GM21423 (cell line): ENCODE data around the gene CEBPA.

Experiments
- ATAC-seq: cut with Tn5 transposase; IDR thresholded peaks from one replicate; pipeline ENCODE4 v1.9.1; 2021; ENCODE audit warnings: mild to moderate bottlenecking, moderate library complexity; ENCODE audit not compliant: unreplicated experiment

Gene CEBPA

GRCh38 chr19:33273881-33274662 lies 28.3 kb downstream of the CEBPA start:
- no peak for ATAC-seq

- no peak for ATAC-seq
Measured at GRCh38 chr19:33273065-33273736, 29.1 kb downstream of the CEBPA start.

GRCh38 chr19:33271246-33272021 lies 30.9 kb downstream of the CEBPA start:
- no peak for ATAC-seq

- ATAC-seq: no peak
Measured at GRCh38 chr19:33270769-33271168, 31.6 kb downstream of the CEBPA start.

GRCh38 chr19:33269016-33269415 lies 33.3 kb downstream of the CEBPA start:
- no peak for ATAC-seq

GRCh38 chr19:33268162-33268991 lies 34.0 kb downstream of the CEBPA start:
- no peak for ATAC-seq

GRCh38 chr19:33267706-33268105 lies 34.6 kb downstream of the CEBPA start:
- no peak for ATAC-seq

- ATAC-seq: no peak
Measured at GRCh38 chr19:33266974-33267484, 35.3 kb downstream of the CEBPA start.

GRCh38 chr19:33264881-33265445 lies 37.4 kb downstream of the CEBPA start:
- no peak for ATAC-seq

- no peak for ATAC-seq
Measured at GRCh38 chr19:33263325-33264023, 38.9 kb downstream of the CEBPA start.

- ATAC-seq: no peak
Measured at GRCh38 chr19:33261511-33262189, 40.7 kb downstream of the CEBPA start.

- ATAC-seq: no peak
Measured at GRCh38 chr19:33260628-33261418, 41.5 kb downstream of the CEBPA start.

GRCh38 chr19:33259539-33259938 lies 42.8 kb downstream of the CEBPA start:
- no peak for ATAC-seq

- ATAC-seq: no peak
Measured at GRCh38 chr19:33257828-33258227, 44.5 kb downstream of the CEBPA start.

GRCh38 chr19:33256261-33256660 lies 46.1 kb downstream of the CEBPA start:
- ATAC-seq: no peak

GRCh38 chr19:33255781-33256180 lies 46.6 kb downstream of the CEBPA start:
- no peak for ATAC-seq

GRCh38 chr19:33254245-33254824 lies 48.0 kb downstream of the CEBPA start:
- no peak for ATAC-seq

- no peak for ATAC-seq
Measured at GRCh38 chr19:33252971-33253370, 49.4 kb downstream of the CEBPA start.
